HG02943 (cell line): ENCODE measurements around the gene MASTL.

ENCODE experiments used
- ATAC-seq: cut with Tn5 transposase; IDR thresholded peaks from one replicate; pipeline ENCODE4 v1.9.1; 2021; ENCODE audit warnings: mild to moderate bottlenecking, low read depth, moderate library complexity; ENCODE audit not compliant: unreplicated experiment

Gene MASTL

DNA sequence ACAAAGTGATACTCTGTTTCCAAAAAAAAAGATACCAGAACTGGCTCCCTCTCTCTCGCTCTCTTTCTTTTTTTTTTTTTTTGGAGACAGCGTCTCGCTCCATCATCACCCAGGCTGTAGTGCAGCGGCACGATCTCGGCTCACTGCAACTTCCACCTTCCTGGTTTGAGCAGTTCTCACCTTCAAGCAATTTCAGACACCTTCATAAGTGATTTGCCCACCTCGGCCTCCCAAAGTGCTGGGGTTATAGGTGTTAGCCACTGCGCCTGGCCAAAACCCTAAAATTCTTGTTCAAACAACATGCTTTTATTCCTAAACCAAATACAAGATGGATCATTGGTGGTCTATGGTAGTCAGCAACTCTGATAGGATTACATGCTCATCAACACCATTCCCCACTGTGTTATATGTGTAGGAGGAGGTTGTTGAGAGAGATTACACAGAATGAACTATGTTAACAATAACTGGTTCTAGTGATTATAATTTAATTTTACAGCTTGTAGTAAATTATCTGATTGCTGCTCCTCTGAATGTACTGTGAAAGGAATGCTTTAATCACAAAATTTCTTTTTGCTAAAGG is 69.9 kb downstream of the MASTL start:
- no peak for ATAC-seq

DNA sequence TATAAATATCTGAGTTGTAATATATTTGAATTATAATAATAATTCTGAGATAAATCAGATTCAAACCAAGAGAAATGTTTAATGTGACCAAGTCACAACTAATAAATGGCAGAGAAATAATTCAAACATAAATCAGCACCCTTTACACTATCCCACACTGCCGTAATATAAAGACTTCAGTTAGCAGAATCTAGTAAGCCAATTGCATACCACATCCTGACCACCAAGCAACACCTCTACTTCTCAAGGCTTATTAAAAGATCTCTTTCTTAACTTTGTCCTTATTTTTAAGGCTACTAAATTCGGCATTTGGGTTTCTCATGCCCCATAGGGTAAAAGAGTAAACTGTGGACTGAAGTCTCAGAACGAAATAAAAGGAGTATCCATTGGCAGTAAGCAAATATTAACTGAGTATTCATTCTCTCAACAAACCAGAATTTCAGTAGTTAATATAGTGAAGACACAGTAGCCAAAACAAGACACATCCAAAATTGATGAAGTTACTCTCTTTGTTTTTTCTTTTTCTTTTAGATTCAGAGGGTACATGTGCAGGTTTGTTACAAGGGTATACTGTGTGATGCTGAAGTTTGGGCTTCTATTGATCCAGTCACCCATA is 70.6 kb downstream of the MASTL start:
- no peak for ATAC-seq

DNA sequence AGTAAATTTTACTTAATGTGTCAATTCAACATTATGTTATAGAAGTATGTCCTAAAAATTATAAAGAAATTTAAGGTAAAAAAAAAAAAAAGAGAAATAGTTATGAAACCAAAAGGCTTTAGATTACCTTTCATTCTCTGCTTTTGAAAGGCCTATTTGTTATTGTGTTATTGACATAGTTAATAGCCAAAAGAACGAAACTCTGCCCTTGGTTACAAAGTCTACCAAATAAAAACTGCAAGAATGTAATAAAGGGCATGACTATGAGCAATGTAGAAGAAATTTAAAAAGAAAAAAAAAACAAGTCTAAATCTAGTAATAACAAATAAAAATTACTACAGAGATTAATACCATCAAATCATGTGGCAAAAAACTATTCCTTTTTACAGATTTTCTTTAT is 74.9 kb downstream of the MASTL start:
- no peak for ATAC-seq

DNA sequence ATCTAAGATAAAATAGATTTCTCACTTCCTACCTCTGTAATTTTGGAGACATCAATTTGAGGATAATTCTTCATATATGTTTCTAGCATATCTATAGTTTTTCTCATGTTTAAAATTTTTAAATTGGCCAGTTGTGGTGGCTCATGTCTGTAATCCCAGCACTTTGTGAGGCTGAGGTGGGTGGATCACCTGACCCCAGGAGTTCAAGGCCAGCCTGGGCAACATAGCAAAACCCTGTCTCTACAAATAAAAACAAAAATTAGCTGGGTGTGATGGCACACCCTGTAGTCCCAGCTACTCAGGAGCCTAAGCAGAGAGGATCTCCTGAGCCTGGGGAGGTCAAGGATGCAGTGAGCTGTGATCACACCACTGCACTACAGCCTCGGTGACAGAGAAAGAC is 80.6 kb downstream of the MASTL start:
- ATAC-seq, result no peak
